Astrocyte of the cerebellum (primary cell): Measurements from ENCODE around the gene B4GALT5.
"Not testable (repeated sequence)": the region's sequence is repeated elsewhere in the genome, so short reads cannot be mapped to it uniquely, and the experiment has no call there.

Experiments
- DNase-seq: peaks from one replicate; pipeline ENCODE4 v3.0.0-alpha.2; 2011; ENCODE audit warnings: low read depth
- H3K4me3 ChIP-seq: 2 replicates; pipeline ENCODE4 v1.5.1; 2011; ENCODE audit warnings: mild to moderate bottlenecking, low read depth, low read length, moderate library complexity
- in situ Hi-C: cut with HindIII; loops from 2 replicates; pipeline ENCODE4 v1.10.0; 2017; ENCODE audit warnings: low sequenced_read_pairs
- TF ChIP-seq, protein P1 (sequence below): IDR thresholded peaks from 2 replicates; pipeline ENCODE4 v1.5.1; 2012; ENCODE audit warnings: low read length, low read depth, moderate library complexity, mild to moderate bottlenecking; ENCODE audit errors: missing control alignments

B4GALT5 gene, protein sequence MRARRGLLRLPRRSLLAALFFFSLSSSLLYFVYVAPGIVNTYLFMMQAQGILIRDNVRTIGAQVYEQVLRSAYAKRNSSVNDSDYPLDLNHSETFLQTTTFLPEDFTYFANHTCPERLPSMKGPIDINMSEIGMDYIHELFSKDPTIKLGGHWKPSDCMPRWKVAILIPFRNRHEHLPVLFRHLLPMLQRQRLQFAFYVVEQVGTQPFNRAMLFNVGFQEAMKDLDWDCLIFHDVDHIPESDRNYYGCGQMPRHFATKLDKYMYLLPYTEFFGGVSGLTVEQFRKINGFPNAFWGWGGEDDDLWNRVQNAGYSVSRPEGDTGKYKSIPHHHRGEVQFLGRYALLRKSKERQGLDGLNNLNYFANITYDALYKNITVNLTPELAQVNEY

DNA sequence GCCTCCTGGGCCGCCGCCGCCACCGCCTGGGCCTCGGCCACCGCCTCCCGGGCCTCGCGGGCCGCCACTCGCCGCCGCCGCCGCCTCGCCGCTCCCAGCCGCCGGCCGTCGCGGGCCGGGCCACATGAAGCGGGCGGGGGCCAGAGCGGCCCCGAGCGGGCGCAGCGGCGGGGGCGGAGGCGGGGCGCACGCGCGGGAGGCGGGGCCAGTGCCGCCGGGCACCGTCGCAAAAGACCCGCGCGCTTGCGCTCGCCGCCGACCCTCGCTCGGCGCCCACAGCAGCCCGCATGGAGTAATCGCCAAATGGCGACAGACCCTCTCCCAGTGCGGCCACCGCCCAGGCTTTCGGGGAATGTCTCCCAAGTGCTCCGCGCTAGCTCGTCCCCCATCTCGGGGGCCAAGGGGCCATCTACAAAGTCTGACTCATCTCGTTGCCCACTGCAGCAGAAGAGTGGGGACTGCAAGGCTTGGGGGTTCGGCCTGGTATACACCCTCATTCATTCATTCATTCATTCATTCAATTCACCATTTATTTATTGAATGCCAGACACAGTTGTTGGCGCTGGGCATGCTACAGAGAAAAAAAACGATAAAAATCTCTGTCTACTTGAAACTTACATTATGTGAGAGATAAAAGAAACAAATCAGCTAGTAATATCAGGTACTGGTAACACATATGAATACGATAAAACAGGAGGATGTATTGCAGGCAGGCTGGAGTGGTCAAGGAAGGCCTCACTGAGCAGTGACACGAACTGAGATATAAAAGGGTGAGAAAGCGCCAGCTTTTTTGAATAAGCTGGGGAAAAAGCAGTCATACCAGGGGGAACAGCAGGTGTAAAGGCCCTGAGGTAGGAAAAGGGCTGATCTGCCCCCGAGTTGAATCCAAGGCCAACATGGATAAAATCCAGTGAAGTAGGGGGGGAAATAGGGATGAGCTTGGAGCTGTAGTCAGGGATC, at the start of gene B4GALT5:
Gene B4GALT5, minus strand, starts transcription at position 126 of the 960 bp plus-strand sequence. CDS start 188 bp downstream, outside the sequence.
- in situ Hi-C loops: no loop called here
- peak within 1 kb of the TSS; percentile 80 for H3K4me3 ChIP-seq
- TF ChIP-seq, protein P1, sequence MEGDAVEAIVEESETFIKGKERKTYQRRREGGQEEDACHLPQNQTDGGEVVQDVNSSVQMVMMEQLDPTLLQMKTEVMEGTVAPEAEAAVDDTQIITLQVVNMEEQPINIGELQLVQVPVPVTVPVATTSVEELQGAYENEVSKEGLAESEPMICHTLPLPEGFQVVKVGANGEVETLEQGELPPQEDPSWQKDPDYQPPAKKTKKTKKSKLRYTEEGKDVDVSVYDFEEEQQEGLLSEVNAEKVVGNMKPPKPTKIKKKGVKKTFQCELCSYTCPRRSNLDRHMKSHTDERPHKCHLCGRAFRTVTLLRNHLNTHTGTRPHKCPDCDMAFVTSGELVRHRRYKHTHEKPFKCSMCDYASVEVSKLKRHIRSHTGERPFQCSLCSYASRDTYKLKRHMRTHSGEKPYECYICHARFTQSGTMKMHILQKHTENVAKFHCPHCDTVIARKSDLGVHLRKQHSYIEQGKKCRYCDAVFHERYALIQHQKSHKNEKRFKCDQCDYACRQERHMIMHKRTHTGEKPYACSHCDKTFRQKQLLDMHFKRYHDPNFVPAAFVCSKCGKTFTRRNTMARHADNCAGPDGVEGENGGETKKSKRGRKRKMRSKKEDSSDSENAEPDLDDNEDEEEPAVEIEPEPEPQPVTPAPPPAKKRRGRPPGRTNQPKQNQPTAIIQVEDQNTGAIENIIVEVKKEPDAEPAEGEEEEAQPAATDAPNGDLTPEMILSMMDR: no peak
- DNase-seq: peak; percentile 50

DNA sequence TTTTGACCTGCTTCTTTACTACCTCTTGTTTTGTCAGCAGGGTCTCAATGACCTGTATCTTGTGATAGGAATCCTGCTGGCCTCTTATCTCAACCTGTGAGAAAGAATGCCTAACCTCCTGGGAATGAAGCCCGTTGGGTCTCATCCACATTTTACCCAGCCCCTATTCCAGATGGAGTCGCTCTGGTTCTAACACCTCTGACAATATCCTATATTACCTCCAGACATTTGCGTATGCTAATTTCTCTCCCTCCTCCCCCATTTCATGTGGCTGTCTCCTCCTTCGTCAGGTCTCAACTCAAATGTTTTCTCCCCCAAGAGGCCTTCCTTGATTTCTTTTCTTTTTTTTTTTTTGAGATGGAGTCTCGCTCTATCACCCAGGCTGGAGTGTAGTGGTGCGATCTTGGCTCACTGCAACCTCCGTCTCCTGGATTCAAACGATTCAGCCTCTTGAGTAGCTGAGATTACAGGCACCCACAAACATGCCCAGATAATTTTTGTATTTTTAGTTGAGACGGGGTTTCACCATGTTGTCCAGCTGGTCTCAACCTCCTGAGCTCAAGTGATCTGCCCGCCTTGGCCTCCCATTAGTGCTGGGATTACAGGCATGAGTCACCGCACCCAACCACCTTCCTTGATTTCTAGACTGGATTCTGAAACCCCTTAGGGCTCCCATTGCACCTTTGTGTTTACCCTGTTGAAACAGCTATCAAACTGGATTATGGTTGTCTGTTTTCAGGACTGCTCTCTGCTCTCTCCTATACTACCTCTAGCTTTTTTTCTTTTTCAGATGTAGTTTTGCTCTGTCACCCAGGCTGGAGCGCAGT, 49.5 kb upstream of the B4GALT5 start:
- in situ Hi-C loops: no loop called here
- TF ChIP-seq, protein P1: no peak
- no peak for DNase-seq
- no peak overlapping the region for H3K4me3 ChIP-seq

DNA sequence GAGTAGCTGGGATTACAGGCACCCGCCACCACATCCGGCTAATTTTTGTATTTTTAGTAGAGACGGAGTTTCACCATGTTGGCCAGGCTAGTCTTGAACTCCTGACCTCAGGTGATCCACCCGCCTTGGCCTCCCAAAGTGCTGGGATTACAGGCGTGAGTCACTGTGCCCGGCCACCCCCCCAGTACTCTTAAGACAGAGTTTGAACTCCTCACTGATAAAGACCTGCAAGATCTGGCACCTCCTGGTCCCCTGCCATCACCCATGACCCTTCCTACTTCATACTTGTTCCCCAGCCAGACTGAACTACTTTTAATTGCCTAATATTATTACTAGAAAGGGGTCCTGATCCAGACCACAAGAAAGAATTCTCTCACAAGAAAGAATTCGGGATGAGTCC, 48.2 kb upstream of the B4GALT5 start:
- H3K4me3 ChIP-seq, in situ Hi-C loops, DNase-seq: not testable (repeated sequence)

DNA sequence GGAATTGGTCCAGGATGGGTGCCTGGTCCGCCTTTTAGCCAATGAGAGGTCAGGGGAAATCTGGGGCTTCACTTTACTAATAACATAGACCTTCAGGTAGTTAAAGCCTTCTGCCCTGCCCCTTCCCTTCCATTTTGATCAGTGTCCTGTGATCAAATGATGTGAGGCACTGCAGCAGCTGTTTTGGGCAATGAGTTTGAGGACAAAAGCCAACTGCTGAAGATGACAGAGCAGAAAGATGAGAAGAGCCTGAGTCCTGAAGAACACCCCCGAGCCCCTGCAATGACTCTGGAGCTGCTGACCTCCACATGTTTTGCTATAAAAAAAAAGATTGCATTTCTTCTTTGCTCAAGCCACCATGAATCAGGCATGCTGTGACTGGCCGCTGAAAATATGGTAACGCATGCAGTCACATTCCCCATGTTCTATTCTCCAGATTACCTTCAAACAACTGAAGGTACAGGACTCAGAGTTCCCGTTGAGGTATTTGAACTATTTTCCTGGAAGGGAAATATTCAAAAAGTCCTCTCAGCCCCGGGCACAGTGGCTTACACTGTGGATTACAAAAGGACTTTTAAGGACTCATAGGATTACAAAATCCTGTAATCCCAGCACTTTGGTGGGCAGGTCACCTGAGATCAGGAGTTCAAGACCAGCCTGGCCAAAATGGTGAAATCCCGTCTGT, 45.7 kb upstream of the B4GALT5 start:
- H3K4me3 ChIP-seq: no peak overlapping the region
- TF ChIP-seq, protein P1: no peak
- in situ Hi-C loops: no loop called here
- DNase-seq: no peak

DNA sequence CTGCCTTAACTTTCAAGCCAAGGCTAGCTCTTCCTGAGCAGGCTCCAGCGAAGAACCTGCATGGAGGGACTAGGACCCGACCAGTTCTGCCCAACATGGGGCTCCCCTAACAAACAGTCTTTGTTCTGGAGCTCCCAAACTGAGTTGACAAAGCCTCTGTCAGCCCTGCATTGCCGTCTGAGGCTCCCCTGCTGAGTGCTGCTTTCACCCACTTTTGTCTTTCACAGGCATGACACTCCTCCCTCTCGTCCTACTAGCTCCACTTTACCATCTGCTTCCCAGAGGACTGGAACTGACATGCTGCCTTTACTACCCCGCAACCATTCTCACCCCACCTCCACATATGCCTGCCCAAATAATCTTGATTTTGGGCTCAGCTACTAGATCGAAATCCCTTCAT, 45.1 kb upstream of the B4GALT5 start:
- TF ChIP-seq, protein P1: no peak
- no peak overlapping the region for H3K4me3 ChIP-seq
- in situ Hi-C loops: no loop called here
- DNase-seq: no peak

DNA sequence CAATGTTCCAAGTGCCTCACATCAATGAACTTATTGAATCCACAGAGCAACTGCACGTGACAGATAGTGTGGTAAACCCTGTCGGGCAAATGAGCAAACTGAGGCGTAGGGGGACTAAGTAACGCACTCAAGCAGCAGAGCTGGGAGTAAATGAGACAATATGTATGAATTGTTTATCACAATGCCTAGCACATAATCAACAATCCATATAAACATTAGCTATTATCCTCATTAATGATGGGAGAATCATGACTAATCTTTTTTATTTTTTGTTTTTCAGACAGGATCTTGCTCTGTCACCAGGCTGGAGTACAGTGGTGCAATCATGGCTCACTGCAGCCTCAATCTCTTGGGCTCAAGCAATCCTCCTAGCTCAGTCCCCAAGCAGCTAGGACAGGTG, 43.9 kb upstream of the B4GALT5 start:
- H3K4me3 ChIP-seq: no peak overlapping the region
- no peak for DNase-seq
- TF ChIP-seq, protein P1: no peak
- in situ Hi-C loops: no loop called here
